ENCODE results near the gene SPINK9.

DNA sequence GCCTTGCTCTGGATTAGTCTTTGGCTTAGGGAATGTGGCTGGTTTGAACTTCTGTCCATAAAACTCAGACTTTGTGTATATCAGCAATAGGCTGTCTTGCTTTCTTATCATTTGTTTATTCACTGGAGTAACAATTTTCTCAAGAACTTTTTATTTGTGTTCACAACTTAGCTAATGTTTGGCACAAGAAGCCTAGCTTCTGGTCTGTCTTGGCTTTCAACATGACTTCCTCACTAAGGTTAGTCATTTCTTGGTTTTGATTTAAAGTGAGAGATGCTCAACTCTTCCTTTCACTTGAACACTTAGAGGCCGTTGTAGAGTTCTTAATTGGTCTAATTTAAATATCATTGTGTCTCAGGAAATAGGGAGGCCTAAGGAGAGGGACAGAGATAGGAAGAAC is 53.3 kb downstream of the SPINK9 start:
- TF ChIP-seq, protein P1, sequence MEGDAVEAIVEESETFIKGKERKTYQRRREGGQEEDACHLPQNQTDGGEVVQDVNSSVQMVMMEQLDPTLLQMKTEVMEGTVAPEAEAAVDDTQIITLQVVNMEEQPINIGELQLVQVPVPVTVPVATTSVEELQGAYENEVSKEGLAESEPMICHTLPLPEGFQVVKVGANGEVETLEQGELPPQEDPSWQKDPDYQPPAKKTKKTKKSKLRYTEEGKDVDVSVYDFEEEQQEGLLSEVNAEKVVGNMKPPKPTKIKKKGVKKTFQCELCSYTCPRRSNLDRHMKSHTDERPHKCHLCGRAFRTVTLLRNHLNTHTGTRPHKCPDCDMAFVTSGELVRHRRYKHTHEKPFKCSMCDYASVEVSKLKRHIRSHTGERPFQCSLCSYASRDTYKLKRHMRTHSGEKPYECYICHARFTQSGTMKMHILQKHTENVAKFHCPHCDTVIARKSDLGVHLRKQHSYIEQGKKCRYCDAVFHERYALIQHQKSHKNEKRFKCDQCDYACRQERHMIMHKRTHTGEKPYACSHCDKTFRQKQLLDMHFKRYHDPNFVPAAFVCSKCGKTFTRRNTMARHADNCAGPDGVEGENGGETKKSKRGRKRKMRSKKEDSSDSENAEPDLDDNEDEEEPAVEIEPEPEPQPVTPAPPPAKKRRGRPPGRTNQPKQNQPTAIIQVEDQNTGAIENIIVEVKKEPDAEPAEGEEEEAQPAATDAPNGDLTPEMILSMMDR (IDR thresholded peaks at IDR 0.05; ENCODE audit: insufficient read depth, low read depth, low read length) = no peak
- TF ChIP-seq EZH2 (IDR thresholded peaks at IDR 0.05; ENCODE audit: insufficient read depth, low read length) = no peak
